HL-60/S4 treated with phorbol 12-myristate 13-acetate at 8.2 ng/mL for 4 days and 3 days (cell line): ENCODE results near the gene F10.

Experiments used
- in situ Hi-C: fragments of 300-500 bp; cut with MboI; formaldehyde crosslinking; loops from 2 replicates; pipeline ENCODE4 v1.15.0; 2022; ENCODE audit warnings: low sequenced_read_pairs

F10 gene

DNA sequence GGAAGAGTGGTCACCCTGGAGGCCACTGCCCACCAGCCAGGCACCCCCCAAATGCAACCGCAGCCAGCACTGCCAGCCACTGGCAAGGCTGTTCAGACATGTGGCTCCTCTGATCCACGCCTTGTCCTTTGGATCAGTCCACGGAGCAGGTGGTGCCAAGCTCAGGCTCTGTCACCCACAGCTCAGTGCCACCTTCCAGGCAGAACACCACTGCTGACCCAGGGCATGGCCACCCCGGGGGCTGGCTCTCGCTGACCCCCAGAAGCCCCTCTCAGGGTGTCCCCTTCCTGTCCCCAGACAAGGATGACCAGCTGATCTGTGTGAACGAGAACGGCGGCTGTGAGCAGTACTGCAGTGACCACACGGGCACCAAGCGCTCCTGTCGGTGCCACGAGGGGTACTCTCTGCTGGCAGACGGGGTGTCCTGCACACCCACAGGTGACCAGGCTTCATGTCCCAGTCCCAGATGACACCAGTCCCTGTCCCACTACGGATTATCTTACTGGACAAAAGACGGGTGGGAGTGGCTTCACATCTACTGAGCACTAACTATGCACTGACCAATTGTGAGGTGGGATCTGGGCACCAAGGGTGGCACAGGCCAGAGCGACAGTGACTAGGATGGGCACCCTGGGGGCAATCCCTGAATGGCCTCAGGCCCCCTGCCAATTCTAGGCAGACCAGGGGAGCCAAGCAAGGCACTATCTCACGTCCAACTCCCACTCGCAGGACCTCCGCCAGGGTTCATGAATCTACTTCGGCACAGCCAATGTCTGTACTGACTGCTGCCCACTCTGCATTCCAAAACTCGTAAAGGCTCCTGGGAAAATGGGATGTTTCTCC lies 7.0 kb upstream of the F10 start:
- in situ Hi-C loops: no loop called here

- in situ Hi-C loops: no loop called here
These were observed 6.3 kb upstream of the F10 start for GRCh38 chr13:113116206-113116800.

DNA sequence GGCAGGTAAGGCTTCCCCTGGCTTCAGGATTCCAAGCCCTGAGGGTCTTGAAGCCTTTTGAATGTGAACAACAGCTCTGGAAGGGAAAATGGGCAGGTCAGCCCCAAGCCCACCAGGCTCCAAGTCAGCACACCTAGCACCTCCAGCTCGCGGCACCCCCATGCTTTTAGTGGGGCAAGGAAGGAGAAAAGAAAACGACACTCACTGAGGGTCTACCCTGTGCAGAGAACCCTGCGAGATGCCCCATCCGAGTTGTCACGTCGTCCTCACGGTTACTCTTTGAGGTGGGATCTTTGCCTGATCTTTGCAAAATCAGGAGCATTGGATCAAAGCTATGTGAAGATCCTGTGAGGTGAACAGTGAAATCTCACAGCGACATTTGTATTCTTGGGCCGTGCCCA lies 5.7 kb upstream of the F10 start:
- in situ Hi-C loops: no loop called here

GRCh38 chr13:113117335-113117872 lies 5.2 kb upstream of the F10 start:
- in situ Hi-C loops: no loop called here

DNA sequence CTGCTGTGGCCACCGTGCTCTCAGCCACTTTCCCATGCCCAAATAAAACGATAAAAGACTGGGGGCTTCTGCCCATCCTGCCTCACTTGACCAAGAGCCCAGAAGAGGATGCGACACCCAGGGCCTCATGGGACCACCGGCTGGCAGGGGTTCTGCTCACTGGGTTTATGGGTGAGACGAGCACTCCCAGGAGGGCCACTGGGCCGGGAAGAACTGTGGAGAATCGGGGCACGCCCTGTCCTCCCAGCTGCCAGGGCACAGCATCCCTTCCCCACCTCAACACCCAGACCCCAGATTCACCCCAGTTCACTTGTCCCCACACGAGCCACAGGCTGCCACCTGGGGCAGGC lies 4.7 kb upstream of the F10 start:
- in situ Hi-C loops: no loop called here

- in situ Hi-C loops: no loop called here
These were observed 4.2 kb upstream of the F10 start for GRCh38 chr13:113118261-113119021.

DNA sequence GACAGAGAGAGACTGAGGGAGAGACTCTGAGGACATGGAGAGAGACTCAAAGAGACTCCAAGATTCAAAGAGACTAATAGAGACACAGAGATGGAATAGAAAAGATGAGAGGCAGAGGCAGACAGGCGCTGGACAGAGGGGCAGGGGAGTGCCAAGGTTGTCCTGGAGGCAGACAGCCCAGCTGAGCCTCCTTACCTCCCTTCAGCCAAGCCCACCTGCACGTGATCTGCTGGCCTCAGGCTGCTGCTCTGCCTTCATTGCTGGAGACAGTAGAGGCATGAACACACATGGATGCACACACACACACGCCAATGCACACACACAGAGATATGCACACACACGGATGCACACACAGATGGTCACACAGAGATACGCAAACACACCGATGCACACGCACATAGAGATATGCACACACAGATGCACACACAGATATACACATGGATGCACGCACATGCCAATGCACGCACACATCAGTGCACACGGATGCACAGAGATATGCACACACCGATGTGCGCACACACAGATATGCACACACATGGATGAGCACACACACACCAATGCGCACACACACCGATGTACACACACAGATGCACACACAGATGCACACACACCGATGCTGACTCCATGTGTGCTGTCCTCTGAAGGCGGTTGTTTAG lies 3.3 kb upstream of the F10 start:
- in situ Hi-C loops: no loop called here

GRCh38 chr13:113119822-113120189 lies 2.8 kb upstream of the F10 start:
- in situ Hi-C loops: no loop called here

GRCh38 chr13:113120300-113121182 lies 2.1 kb upstream of the F10 start:
- in situ Hi-C loops: no loop called here

GRCh38 chr13:113121183-113121927 lies 1.2 kb upstream of the F10 start:
- in situ Hi-C loops: no loop called here

DNA sequence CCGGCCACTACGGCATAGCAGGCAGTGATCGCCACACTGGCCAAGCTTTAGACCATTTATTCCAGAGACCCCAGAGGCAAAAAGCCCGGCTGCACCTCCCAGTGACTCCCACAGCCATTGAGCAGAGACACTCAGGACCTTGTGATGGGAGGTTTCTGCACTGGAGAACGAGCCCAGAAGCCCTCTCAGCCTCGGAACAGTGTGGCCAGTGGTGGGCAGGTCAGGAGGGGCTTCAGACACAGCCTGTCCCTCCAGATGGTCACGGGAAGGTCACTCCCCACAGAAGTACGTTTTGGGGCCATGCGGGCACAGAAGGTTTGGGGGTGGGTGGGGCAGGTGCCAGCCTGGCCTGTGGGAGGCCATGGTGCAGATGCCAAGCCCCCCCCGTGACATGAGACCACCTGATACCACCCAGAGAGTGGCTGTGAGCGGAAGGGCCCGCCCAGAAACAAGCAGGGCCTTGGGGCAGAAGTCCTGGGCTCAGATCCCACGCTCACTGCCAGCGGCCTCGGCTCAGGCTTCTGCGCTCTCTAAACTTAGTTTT lies 599 bp upstream of the F10 start:
- in situ Hi-C loops: no loop called here

DNA sequence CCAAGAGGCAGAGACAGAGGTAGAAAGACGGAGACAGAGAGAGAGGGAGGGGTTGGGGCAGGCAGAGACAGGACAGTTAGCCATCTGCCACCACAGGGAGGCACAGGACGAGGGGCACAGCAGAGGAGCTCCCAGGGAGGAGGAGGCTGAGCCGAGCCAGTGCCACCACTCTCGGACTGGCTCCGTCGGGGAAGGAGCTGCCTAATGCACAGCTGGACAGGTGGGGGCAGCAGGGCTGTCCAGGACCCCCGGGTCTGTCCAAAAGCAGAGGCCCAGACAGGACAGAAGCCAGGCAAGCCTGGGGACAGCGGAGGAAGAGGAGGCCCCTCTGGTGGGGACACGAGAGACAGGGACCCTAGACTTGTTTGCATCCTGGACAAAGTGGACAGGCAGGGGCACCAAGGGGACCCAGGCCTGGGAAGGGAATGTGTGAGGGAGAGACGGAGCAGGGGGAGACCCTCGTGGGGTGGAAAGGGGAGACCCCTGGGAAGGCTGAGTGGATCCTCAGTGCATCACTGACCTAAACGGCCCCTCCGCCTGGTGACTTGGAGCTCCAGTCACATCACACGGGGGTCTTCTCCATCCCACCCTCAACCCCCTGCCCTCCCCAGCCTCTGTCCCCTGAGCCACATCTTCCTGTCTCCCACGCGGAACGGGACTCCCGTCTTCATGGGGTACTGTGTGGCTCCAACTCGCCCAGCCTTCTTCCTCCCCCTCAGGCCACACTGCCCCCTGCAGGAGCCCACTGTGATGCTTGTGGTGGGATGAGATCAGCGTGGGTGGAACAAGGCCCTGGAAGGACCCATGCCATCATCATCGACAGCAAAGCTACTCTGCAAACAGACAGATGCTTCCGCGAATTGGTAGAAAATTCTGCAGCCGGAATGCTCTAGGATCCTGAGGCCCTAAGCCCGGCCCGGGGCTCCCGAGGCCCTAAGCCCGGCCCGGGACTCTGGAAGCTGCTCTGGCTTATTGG lies 915 bp downstream of the F10 start:
- in situ Hi-C loops: no loop called here

GRCh38 chr13:113124211-113124970 lies 1.8 kb downstream of the F10 start:
- in situ Hi-C loops: no loop called here

DNA sequence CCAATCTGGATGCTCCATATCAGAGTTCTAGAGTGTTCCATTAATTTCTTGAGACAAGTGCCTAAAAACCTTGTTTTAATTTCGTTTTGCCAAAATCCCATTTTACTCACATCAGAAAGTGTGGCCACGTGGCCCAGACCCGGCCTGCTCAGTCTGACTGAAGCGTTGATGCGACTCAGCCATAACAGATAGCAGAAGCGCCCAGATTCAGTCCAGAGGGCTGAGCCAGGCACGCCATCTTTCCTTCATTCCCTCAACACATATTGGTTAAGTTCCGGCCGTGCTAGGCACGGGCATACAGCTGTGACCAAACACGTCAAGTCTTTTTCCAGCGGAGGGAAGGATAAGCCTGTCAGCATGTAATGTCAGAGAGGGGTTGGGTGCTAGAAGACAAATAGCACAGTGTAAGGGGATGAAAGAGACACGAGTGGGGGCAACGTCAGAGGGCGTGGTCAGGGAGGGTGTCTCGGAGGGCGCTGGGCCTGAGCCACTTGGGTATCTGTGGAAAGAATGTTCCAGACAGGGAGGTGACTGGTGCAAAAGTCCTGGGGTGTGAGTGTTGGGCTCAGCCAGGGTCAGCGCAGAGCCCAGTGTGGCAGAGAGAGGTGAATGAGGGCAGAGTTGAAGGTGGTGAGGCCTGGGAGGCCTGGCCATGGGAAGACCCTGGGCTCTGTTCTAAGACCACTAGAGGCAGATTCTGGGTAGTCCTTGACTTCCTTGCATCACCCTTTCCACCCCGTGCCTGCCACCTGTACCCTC lies 3.1 kb downstream of the F10 start:
- in situ Hi-C loops: no loop called here

DNA sequence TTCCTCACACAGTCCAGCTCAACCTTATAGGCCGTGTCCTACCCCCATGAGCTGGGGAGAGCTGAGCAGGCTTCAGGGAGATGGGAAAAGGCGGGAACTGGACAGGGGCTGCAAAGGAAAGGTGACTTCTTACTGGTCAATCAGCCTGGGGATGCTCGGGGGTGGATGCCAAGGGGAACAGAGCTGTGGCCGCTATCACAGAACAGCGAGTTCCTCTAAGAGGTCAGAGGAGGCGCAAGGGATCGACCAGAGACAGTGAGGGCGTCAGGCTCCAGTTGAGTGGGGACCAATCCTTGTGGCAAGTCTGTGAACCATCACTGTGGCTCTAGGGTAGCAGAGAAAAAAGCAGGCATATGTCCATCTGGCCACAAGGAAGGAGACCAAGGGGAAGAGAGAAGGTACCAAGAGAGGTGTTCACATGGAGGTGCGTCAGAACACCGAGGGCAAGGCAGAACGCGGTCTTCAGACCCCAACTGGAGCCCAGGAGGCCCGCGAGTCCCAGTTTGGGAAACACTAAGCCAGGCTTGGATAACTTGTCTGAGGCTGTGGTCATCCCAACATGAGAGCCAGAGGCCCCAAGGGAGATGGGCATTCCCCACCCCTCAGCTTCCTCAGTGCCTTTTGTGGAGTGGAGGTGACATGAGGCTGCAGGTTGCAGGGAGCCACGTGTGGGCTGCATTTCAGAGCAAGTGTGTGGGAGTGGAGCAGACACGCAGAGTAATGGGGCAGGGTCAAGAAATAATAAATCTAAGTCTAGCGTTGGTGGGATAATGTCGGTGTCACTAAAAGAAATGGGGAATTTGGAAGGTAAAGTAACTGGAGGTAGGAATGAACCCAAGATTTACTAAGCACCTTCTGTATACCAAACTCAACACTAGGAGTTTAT lies 3.9 kb downstream of the F10 start:
- in situ Hi-C loops: no loop called here

- in situ Hi-C loops: no loop called here
These were observed 6.9 kb downstream of the F10 start for GRCh38 chr13:113129480-113129879.
